HG02884 (cell line): ENCODE measurements around the gene SP110.

ENCODE experiments used
- ATAC-seq: cut with Tn5 transposase; IDR thresholded peaks from one replicate; pipeline ENCODE4 v1.9.1; 2021; ENCODE audit warnings: mild to moderate bottlenecking, moderate library complexity; ENCODE audit not compliant: unreplicated experiment

SP110 gene

DNA sequence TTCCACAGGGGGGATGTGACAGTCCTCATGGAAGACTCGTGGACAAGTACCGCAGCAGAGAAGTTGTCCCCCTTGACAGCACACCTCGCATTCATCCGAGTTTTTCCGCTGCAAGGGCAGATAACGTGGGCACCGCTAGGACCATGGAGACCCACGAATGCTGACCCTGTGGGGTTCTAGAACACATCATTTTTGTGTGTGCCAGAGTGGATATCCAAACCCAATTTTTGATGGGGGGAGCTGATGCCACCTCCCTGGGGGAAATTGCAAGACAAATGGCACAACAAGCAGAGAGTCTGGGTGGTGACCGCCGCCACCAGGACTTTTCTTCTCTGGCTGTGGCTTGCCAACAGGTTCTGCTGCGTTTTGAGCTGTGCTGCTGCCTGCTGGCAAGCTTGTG lies 46.9 kb downstream of the SP110 start:
- ATAC-seq, result no peak

DNA sequence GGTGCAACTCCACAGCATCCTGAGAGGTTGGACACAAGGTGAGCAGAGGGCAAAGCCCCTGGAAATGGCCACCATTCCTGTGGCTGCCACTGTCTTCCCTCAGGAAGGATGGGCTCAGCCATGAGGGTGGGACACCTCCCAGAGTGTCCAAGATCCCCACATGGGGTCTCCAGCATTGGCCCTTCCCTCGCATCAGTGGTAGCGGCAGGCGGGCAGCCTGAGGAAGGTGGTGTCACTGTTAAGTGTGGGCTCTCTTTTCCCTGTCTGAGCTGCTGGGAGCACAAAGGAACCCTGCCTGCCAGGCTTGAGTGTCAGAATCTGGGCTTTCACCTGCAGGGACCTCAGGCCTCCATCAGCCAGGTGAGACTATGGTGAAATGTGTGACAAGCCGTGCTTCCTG lies 47.6 kb downstream of the SP110 start:
- ATAC-seq, result no peak

DNA sequence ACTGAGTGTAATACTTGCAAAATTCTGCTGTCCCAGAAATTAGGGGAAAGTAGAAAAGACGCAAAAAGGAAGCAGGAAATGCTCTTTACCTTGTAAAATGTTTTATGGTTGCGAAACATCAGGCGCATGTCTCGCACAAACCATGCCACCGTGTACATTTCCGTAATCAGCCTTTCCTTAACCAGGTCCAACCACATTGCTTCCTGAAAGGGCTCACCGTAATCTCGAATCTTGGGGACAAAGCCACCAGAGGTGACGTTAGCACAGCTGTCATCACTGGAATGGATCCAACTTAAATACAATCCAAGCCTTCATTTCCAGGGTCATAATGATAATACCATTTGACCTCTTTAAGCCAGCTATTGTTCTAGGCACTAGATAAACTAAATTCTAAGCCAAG lies 49.3 kb downstream of the SP110 start:
- no peak for ATAC-seq

DNA sequence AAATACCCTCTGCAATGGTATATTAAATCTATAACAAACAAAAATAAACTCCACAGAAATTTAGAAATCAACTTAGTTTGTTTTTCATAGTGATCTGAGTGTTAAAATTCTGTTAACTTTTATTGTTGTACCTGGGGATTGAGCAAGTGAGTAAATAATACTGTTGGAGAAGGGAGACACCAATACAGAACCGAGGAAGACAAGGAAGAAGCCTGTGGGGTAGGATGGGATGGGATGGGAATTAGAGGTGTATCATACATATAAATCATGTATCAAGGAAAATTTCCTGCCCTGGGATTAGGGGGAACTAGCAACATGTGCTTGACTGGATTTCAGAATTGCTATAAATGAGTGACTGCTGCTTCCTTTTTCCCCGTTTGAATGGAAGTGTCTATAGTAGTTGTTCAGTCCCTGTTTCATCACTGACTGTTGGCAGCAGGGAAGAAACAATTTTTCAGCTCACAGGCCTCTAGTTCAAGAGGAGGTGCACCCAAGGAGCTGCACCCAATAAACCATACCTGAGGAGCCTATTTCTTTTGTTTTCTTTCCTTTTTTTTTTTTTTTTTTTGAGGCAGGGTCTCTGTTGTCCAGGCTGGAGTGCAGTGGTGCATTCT lies 53.1 kb downstream of the SP110 start:
- ATAC-seq, result no peak

DNA sequence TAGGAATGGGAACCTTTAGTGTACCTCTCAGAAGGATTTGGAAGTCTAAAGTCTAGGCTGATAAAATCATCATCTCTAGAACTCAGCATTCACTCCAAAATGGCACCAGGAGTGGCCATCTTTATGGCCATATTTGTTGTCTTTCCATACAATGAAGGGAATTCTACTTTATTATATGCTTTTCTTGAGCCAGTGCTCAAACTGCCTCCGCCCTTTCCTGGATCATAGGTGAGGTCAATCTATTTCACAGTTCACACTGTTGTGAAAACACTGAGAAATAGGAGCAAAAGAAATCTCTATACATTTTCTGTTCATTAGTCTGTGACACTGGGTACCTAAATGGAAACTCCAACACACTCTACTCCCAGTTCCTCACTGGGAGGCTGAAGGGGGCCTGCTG lies 55.6 kb downstream of the SP110 start:
- ATAC-seq, result no peak

DNA sequence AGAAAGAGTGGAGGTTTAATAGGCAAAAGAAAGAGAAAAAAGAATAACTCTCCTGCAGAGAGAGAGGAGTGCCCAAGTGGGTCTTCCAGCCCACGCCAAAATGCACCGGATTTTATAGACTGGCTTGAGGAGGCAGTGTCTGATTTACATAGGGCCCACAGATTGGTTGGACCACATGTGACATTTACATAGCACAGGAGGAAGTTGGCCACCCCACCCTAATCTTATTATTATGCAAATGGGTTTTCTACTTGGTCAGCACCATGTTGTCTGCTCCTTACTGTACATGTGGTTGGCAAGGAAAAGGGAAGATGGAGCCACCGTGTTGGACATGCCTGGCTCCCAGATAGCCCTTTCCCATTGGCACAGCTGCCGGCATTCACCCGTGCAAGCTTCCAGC lies 56.8 kb downstream of the SP110 start:
- ATAC-seq, result no peak

DNA sequence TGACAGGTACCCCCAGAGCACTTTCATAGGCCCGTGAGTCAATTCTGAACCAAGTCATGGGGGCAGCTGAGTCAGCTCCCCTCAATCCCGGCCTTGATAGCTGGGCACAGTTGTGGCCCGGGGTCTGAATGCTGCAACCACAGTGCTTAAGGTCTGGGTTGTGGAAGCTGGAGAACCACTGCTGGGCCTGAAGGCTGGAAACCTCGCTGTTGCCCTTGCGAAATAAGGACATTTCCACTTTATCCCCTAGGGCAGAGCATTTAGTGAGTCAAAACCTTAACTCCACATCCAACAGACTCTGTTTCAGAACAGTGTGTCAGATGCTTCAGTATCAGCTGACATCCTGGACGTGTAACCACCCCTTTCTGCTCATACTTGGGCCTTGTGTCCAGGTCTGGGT lies 58.6 kb downstream of the SP110 start:
- no peak for ATAC-seq

DNA sequence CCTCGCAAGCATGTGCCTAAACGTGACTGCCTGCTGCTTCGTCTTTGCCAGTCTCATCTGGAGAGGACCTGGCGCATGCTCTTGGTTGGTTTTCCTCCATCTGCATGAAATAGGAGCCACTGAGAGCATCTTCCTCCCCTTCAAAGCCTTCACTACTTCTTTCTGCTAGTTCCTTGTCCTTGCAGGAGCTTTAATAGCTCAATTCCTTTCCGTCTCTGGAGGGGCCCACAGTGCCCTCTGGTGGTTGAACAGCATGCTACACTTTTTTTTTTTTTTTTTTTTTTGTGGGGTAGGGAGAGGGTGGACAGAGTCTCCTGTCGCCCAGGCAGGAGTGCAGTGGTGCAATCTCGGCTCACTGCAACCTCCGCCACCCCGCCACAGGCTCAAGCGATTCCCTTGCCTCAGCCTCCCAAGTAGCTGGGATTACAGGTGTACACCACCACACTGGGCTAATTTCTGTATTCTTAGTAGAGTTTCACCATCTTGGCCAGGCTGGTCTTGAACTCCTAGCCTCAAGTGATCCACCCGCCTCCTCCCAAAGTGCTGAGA lies 59.6 kb downstream of the SP110 start:
- ATAC-seq, result no peak

DNA sequence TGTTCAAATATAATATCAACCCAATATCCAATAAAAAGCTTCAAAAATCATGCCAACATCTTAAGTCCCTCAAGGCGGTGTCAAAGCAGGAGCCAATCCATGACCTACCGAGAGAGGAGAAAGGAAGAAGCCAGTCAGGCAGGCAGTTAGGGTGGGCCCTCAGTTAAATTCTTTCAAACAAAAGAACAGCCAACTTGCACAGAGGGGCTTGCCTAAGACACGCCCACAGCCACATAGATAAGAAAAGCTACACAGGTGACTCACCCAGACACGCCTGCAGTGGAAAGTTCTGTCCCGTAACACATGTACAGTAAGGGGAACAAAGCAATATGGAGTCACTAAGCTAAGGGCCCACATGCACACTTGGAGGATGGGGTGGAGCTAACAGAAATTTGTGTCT lies 61.3 kb downstream of the SP110 start:
- ATAC-seq, result no peak

DNA sequence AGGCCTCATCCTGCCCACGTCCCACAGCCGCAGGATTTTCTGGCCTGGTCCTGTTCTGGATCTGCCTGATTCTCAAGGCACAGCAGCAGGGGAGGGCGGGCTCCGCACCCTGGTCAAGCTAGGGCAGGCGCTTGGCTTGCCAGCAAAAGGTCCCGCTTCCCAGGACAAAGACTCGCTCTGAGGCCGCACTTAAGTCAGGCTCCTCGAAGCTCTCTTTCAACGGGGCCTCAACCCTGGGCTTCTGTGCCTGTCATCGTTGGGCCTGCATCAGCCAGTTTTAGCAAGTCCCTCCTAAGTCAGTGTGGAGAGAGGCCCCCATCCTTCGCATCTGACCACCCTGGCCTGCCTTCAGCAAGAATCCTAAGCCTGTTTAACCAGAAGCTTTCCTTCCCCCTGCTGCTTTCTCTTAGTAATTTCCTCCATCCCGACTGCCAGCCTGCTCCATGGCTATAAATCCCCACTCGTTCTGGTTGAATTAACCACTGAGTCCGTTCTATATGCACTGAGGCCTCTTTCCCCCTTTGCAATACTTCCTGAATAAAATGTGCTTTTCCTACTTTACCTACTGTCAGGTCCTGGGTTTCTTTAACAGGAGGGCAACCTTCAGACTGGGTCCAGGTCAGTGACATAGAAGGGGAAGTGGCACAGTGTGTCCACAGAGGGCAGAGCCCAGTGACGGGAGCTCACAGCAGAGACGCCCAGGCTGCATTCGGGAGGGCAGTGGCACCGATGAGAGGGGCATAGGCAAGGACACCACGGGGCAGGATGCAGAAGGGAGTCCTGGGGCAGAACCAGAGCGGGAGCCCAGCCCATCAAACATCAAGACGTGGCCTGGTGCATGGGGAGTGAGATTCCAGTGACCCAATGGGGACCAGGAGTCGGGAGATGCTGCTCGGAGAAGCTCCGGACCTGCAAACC lies 62.7 kb downstream of the SP110 start:
- no peak for ATAC-seq

DNA sequence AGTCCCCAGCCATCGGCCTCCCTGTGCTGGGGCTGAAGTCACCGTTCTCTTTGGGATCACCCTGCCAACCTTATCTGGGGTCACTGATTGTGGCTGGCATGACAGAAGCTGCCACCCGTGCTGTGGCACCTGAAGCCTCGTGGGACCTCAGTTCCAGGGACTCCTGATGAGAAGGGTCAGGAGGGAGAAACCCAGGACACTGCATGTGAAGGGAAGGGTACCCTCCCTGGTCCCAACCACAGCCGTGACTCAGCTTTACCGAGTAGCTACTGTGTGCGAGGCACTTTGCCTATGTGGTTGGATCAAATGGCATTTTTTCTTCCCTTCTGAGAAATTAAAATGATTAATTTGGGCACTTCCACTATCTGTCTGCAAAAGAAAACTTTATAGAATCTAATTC lies 64.4 kb downstream of the SP110 start:
- no peak for ATAC-seq

DNA sequence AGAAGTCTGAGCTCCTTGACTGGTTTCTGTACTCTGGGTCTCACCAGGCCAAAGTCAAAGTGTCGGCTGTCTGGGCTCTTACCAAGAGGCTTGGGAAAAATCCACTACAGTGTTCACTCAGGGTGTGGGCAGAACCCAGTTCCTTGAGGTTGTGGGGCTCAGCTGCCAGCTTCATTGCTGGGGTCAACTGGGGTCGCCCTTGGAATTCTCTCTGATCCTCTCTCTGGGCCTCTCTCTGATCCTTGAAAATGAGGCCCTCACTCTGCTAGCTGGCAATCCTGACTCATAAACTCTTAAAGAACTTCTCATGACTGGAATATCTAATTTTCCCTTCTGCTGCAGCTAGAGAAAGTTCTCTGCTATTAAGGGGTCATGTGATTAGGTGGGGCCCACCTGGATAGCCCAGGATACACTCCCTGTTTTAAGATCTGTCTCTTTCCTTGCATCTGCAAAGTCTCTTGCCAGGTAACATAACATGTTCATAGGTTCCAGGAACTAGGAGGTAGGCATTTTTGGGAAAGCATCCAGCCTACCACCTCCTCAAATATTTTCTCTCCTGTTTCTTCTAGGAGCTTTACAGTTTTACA lies 66.3 kb downstream of the SP110 start:
- ATAC-seq, result no peak

DNA sequence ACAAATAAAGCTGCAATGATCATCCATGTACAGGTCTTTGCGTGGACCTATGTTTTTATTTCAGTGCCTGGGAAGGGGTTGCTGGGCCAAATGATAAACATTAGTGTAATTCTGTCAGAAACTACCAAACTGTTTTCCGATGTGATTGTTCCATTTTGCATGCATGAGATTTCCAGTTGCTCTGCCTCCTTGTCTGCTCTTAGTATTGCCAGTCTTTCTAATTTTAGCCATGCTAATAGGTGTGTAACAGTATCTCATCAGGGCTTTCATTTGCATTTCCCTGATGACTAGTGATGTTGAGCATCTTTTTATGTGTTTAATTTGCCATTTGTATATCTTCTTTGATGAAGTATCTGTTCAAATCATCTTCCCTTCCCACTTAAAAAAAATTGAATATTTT lies 67.5 kb downstream of the SP110 start:
- no peak for ATAC-seq

DNA sequence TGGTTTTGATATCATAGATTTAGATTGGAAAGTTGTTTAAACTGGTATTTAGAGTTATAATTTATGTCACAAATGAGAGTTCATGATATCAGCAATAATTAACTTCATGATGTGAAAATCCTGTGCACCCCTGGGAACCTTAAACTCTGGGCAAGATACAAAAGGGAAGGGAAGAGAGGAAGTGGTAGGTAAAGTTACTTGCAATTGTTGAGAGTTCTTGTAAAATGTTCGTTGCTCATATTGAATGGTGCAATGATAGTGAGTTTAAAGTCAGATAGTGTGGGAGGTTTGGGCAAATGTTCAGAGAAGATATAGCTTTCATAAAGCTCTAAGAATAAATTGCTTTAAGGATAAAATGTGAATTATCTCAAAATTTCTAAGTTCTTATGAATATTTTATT lies 75.4 kb downstream of the SP110 start:
- ATAC-seq, result no peak

DNA sequence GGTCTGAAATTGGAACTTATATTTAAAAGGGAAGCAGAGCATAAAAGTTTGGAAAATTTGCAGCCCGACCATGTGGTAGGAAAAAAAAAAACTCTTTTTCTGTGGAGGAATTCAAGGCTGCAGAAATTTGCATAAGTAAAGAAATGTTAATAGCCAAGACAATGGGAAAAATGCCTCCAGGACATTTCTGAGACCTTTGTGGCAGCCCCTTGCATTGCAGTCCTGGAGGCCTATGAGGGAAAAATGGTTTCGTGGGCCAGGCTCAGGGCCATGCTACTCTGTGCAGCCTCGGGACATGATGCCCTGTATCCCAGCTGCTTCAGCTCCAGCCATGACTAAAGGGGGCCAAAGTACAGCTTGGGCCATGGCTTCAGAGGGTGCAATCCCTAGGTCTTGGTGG lies 79.1 kb downstream of the SP110 start:
- ATAC-seq, result no peak

DNA sequence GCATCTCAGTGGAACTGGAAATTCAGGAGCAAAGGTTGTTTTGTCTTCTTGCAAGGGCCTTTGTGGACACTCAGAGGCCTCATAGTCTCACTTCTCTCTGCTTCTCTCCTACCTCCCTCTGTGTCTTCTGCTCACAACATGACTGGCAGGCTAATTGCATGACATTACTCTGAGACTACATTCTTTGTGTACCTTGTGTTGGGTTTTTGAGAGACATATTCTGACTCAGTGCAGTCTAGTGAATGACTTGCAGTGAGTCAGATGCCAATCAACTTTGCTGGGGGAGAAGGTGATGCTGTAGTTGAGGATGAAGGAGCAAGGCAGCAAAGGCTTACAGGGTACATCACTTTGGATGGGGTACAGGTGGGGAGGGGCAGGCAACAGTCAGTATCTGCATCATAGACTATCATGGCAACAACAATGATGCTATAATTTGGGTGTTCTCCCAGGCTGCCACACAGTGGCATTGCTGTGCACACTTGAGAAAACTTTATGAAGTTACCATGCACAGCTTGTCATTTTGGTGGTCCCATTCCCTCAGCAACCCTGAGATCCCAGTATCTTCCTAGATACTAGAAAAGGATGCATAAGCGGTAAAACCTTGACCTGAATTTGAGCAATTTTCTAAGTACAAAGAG lies 81.8 kb downstream of the SP110 start:
- no peak for ATAC-seq

DNA sequence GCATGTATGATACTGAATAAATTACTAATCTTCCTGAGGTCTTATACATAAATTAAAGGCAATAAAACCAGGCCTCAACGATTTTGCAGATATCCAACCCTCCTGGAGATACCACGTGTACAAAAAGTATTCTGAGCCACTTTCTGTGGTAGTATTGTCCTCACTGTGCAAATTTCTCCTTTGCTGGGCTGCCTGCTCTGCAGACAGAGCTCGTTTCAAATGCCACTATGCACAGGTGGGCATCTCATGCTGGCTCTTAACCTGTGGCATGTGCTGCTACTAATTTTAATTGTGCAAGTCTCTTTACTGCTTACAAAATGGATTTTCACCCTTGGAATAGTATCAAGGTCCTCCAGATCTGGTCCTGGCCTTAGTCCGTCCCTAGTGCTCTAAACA lies 84.7 kb downstream of the SP110 start:
- no peak for ATAC-seq

DNA sequence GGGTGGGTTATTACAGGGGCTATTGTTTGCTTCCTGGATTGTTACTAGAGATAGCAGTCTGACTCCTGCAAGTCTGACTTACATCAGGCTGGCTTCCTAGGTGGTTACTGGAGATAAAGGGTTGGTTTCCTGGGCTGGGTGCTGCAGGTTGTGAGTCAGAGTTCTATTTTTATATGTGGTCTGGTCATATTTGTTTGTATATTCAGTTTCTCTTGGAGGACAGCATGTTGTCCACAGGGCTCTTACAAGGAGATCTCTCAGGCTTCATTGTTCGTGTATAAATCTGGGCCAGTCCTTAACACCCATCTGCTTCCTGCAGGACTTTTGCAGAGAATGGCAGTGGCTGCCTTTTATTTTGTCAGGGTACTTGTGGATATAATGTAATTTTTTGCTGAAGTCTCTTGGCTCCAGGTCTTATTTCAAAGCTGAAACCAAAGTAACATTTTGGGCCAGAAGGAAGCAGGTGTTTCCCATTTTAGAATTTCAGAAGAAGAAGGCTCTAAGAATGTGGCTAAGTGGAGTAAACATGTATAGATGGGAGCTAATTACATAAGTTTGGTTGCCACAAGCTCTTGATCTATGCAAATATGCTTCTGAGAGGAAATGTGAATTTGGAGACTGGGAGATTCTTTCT lies 85.2 kb downstream of the SP110 start:
- no peak for ATAC-seq

DNA sequence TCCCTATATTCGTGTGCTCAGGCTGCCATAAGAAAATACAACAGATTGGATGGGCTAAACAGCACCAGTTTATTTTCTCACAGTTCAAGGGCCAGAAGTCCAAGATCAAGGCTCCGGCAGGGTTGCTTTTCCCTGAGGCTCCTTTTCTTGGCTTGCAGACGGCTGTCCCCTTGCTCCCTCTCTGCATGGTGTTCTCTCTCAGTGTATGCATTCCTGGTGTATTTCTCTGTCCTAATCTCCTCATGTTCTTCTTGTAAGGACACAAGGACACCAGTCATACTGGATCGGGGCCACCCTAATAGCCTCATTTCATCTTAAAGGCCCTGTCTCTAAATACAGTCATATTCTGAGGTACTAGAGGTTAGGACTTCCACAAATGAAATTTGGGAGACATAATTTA lies 88.4 kb downstream of the SP110 start:
- ATAC-seq, result no peak

DNA sequence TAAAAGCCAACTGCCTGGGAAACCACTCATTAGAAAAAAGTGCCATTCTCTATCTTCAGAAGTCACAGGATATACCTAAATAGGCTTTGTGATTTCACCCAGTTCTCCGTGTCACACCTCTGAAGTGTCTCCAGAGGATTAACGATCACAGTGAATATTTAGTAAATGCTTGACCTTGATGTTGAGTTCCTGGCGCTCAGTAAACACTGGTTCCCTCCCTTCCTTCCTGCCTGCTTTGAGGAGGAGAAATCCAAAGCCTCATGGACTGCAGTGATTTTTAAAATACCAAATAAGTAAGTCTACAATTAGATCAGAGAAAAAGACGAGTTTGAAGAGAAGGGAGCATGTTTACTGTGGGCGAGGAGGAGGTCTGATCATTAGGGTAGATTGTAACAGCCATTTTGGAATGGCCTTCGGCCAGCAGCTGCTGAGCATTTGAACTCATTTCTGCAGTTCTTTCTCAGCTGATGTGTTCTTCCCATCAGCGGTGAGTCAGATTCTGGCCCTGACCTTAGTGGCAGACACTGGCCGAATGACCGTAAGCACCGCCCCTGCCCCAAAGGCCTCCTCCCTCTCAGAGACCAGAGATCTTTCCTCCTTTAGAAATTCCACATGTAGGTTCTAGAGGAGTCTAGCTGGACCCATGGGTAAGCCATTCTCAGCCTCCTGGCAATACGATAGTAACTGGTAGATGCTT lies 89.0 kb downstream of the SP110 start:
- ATAC-seq, result no peak
